HG02884 (cell line): ENCODE data around the gene TNK2.
"Not testable (repeated sequence)": the region's sequence is repeated elsewhere in the genome, so short reads cannot be mapped to it uniquely, and the experiment has no call there.

Experiments used
- ATAC-seq: cut with Tn5 transposase; IDR thresholded peaks from one replicate; pipeline ENCODE4 v1.9.1; 2021; ENCODE audit warnings: mild to moderate bottlenecking, moderate library complexity; ENCODE audit not compliant: unreplicated experiment

TNK2 gene

GRCh38 chr3:195872097-195872496 lies 36.3 kb downstream of the TNK2 start:
- ATAC-seq, result no peak

GRCh38 chr3:195871686-195872085 lies 36.7 kb downstream of the TNK2 start:
- ATAC-seq, result not testable (repeated sequence)

- ATAC-seq, result no peak
These were observed 37.4 kb downstream of the TNK2 start for GRCh38 chr3:195870937-195871336.

- no peak for ATAC-seq
These were observed 37.9 kb downstream of the TNK2 start for GRCh38 chr3:195870442-195870841.

GRCh38 chr3:195869413-195870001 lies 38.8 kb downstream of the TNK2 start:
- no peak for ATAC-seq

- no peak for ATAC-seq
These were observed 39.4 kb downstream of the TNK2 start for GRCh38 chr3:195868866-195869412.

- ATAC-seq, result no peak
These were observed 40.0 kb downstream of the TNK2 start for GRCh38 chr3:195868336-195868865.

GRCh38 chr3:195867631-195868335 lies 40.6 kb downstream of the TNK2 start:
- no peak for ATAC-seq

GRCh38 chr3:195866686-195867511 lies 41.5 kb downstream of the TNK2 start:
- no peak for ATAC-seq

- ATAC-seq, result no peak
These were observed 42.6 kb downstream of the TNK2 start for GRCh38 chr3:195865752-195866151.

GRCh38 chr3:195863121-195864061 lies 45.0 kb downstream of the TNK2 start:
- no peak for ATAC-seq

- not testable (repeated sequence) for ATAC-seq
These were observed 46.0 kb downstream of the TNK2 start for GRCh38 chr3:195862318-195862717.

- no peak for ATAC-seq
These were observed 47.9 kb downstream of the TNK2 start for GRCh38 chr3:195860456-195860855.

- no peak for ATAC-seq
These were observed 48.4 kb downstream of the TNK2 start for GRCh38 chr3:195859846-195860411.

- no peak for ATAC-seq
These were observed 49.1 kb downstream of the TNK2 start for GRCh38 chr3:195859061-195859845.

GRCh38 chr3:195856410-195857084 lies 51.8 kb downstream of the TNK2 start:
- no peak for ATAC-seq

GRCh38 chr3:195855471-195856409 lies 52.6 kb downstream of the TNK2 start:
- ATAC-seq, result no peak
